ENCODE results near the gene DPH1. TPM values are rescaled to one million over a fixed set of nuclear protein-coding genes. Genes with fewer than 3 reads are reported as not detected.

The DPH1 gene
- total and polyA plus RNA-seq, 2 donors (not counting 1 experiment from before 2014, with no cell fraction given) = 23.1 to 28.5 TPM

DNA sequence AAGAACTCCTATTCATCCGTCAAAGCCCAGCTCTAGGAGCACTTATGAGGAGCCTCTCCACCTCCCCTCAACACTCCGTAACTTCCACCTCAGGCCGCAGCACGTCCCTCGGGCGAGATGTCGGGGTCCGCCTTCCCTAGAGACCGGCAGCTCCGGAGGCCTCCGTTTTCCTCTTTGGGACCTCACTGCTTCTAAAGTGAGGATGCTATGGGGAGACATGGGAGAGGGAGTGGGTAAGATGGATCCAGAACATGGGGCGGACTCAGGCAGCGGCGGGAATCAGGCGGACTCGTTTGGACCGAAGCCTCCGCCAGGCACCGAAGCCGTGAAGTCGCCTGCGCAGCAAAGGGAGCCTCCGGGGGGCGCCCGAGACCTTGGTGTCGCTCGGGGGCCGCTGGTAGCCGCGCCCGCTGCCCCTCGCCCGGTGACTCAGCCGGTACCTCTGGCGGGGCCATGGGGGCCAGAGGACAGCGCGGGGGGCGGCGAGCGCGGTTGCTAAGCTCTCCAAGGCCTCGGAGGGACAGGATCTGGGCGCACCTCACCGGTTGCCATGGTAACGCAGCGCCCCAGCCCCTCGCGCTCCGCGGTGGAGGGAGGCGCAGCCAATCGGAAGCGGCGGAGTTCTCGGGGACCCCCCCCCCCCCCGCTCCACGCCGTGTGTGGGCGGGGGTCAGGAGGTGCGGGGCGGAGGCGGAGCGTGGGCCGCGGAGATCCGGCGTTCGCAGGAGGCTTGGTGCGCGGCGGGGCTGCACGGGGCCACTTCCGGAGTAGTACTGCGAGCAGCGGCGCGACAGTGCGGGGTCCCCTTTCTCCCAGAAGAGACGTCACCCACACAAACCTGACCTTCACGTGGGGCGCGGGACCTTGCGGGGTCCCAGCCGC, 23.7 kb downstream of the DPH1 start:
- Histone ChIP-seq H4K20me1 (ENCODE audit: control insufficient read depth, extremely low read depth, insufficient read depth, low read length) (no peaks in the 10 kb centered on the region), H3K9me3 (ENCODE audit: control insufficient read depth, insufficient read depth, low read depth, low read length) (no peaks in the 10 kb centered on the region), H2AFZ (ENCODE audit: low read length) (no peak overlapping the region), H3K27me3 (ENCODE audit: control insufficient read depth, insufficient read depth, low read length) (no peaks in the 10 kb centered on the region), H3K79me2 (ENCODE audit: control insufficient read depth, insufficient read depth, low read length) (peaks cover 35% of the 10 kb centered on the region), H3K36me3 (ENCODE audit: control insufficient read depth, insufficient read depth, low read length) (peaks cover 18% of the 10 kb centered on the region), H3K4me3 (replicated peaks in 1 of 4; ENCODE audit: control extremely low read depth in 1 of 4, insufficient read depth in 1 of 4, low read depth in 3 of 4, low read length in 4 of 4) (peak overlapping the region; percentile 30 to 80 (median 44)), H3K4me2 (ENCODE audit: extremely low read depth, insufficient read depth, low read length) (peak overlapping the region; percentile 57), H3K4me1 (ENCODE audit: control insufficient read depth, extremely low read depth, insufficient read depth, low read length) (peaks cover 5% of the 10 kb centered on the region), H3K27ac (ENCODE audit: insufficient read depth, low read length) (peak overlapping the region; percentile 8), H3K9ac (ENCODE audit: insufficient read depth, low read length) (peak overlapping the region; percentile 64)
- TF ChIP-seq CTCF (conservative IDR thresholded peaks at IDR 0.05 in 1 of 2, IDR thresholded peaks at IDR 0.05 in 1 of 2; ENCODE audit: low read depth in 1 of 2, low read length in 2 of 2) = peak; percentile 49 to 56
- no peak for TF ChIP-seq EZH2 (IDR thresholded peaks at IDR 0.05; ENCODE audit: low read length, missing control alignments)
- peak; percentile 77 for DNase-seq (ENCODE audit: low read depth in 2 of 2)

DNA sequence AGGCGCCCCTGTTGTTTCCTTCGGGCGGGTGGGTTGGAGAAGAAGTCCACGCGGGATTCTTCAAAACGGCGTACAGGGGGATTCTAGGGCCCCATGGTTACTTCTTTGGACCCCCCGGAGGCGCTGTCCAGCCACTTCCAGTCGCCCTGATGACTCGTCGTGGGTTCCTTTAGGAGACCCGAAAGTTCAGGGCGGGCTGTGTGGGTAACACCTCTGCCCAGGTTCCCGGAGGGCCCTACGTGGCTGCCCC, 24.2 kb downstream of the DPH1 start:
- Histone ChIP-seq H4K20me1 (ENCODE audit: control insufficient read depth, extremely low read depth, insufficient read depth, low read length) (no peaks in the 10 kb centered on the region), H3K27me3 (ENCODE audit: control insufficient read depth, insufficient read depth, low read length) (no peaks in the 10 kb centered on the region), H3K9ac (ENCODE audit: insufficient read depth, low read length) (peak overlapping the region; percentile 64), H3K36me3 (ENCODE audit: control insufficient read depth, insufficient read depth, low read length) (peaks cover 18% of the 10 kb centered on the region), H3K4me2 (ENCODE audit: extremely low read depth, insufficient read depth, low read length) (peak overlapping the region; percentile 57), H2AFZ (ENCODE audit: low read length) (no peak overlapping the region), H3K4me3 (replicated peaks in 1 of 4; ENCODE audit: control extremely low read depth in 1 of 4, insufficient read depth in 1 of 4, low read depth in 3 of 4, low read length in 4 of 4) (peak overlapping the region; percentile 30 to 80 (median 44)), H3K4me1 (ENCODE audit: control insufficient read depth, extremely low read depth, insufficient read depth, low read length) (peaks cover 2% of the 10 kb centered on the region), H3K9me3 (ENCODE audit: control insufficient read depth, insufficient read depth, low read depth, low read length) (no peaks in the 10 kb centered on the region), H3K79me2 (ENCODE audit: control insufficient read depth, insufficient read depth, low read length) (peaks cover 41% of the 10 kb centered on the region), H3K27ac (ENCODE audit: insufficient read depth, low read length) (peak overlapping the region; percentile 8)
- no peak for DNase-seq (ENCODE audit: low read depth in 2 of 2)
- TF ChIP-seq EZH2 (IDR thresholded peaks at IDR 0.05; ENCODE audit: low read length, missing control alignments) (no peak), CTCF (conservative IDR thresholded peaks at IDR 0.05 in 1 of 2, IDR thresholded peaks at IDR 0.05 in 1 of 2; ENCODE audit: low read depth in 1 of 2, low read length in 2 of 2) (no peak)

DNA sequence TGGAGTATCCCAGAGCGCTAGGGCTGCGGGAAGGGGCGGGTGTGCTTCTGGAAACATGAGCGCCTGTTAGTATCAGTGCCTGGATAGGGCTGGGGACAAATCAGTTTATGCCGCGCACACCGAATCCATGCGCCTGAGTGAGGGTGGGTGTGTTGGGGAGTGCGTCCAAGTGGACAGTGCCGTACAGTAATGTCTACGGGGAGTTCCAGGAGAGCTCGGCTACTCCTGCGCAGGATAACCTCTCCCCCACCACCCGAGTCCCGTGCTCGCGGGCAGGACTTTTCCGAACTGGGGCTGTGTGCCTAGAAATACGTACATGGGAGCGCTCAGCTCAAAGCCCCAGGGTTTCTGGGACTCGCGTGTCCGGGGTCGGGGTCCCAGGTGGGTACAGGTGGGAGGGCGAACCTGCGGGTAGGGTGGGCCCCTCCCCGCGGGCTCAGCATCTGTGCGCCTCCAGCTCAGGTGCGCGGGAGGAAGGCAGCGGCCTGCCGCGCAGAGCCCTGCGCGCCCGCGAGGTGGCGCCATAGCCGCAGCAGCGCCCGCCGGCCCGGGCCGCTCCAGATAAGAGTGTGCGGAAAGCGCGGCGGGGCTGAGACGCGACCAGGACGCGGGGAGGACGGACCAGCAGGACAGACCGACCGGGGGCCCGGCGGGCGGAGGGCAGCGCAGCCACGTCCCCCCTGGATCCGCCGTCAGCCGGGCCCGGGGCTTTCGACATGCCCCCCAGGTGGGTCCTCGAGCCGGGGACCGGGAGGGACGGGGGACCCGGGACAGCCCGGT, 24.7 kb downstream of the DPH1 start, which contains the start of gene HIC1:
Gene HIC1, plus strand, starts transcription at position 592 of the 780 bp plus-strand sequence. CDS start 1,588 bp downstream, outside the sequence.
- H4K20me1 ChIP-seq (ENCODE audit: control insufficient read depth, extremely low read depth, insufficient read depth, low read length) = no peaks in the 10 kb centered on the region
- TF ChIP-seq EZH2 (IDR thresholded peaks at IDR 0.05; ENCODE audit: low read length, missing control alignments) (no peak), CTCF (conservative IDR thresholded peaks at IDR 0.05 in 1 of 2, IDR thresholded peaks at IDR 0.05 in 1 of 2; ENCODE audit: low read depth in 1 of 2, low read length in 2 of 2) (peak; percentile 49 to 82)
- peak within 1 kb of the TSS; percentile 93 for H3K9ac ChIP-seq (ENCODE audit: insufficient read depth, low read length)
- peaks cover 4% of the 10 kb centered on the region for H3K4me1 ChIP-seq (ENCODE audit: control insufficient read depth, extremely low read depth, insufficient read depth, low read length)
- H3K27me3 ChIP-seq (ENCODE audit: control insufficient read depth, insufficient read depth, low read length) = no peaks in the 10 kb centered on the region
- H3K36me3 ChIP-seq (ENCODE audit: control insufficient read depth, insufficient read depth, low read length) = peaks cover 18% of the 10 kb centered on the region
- peaks cover 46% of the 10 kb centered on the region for H3K79me2 ChIP-seq (ENCODE audit: control insufficient read depth, insufficient read depth, low read length)
- peak within 1 kb of the TSS; percentile 85 for H3K4me2 ChIP-seq (ENCODE audit: extremely low read depth, insufficient read depth, low read length)
- peak; percentile 76 to 80 for DNase-seq (ENCODE audit: low read depth in 2 of 2)
- H2AFZ ChIP-seq (ENCODE audit: low read length) = no peak within 1 kb of the TSS
- H3K27ac ChIP-seq (ENCODE audit: insufficient read depth, low read length) = peak within 1 kb of the TSS; percentile 88
- peak within 1 kb of the TSS; percentile 44 to 80 (median 78) for H3K4me3 ChIP-seq (replicated peaks in 1 of 4; ENCODE audit: control extremely low read depth in 1 of 4, insufficient read depth in 1 of 4, low read depth in 3 of 4, low read length in 4 of 4)
- H3K9me3 ChIP-seq (ENCODE audit: control insufficient read depth, insufficient read depth, low read depth, low read length) = no peaks in the 10 kb centered on the region

Measured in fibroblast of lung (primary cell).